ENCODE measurements around the gene PRXL2A.
"Not testable (repeated sequence)": the region's sequence is repeated elsewhere in the genome, so short reads cannot be mapped to it uniquely, and the experiment has no call there.

Gene PRXL2A

DNA sequence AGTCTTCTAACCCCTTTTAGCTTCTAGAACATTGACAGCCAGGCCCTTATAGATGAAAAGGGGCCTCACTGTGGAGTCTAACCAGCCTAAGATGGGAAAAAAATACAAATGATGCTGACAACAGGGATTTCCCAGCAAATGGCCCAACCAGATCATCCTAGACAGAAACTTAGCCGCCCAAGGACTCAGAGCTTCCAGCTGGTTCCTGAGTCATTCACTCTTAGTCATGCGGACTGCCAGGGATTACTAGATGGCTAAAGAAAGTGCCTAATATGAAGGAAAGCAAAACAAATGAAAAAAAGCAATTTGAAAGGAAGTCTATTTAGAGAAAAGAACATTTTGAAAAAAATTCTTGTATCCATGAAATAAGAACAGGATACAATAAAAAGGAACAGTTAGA is 69.5 kb downstream of the PRXL2A start:
- no peak for DNase-seq

GRCh38 chr10:80480373-80480772 is 72.0 kb downstream of the PRXL2A start:
- not testable (repeated sequence) for DNase-seq

- DNase-seq = no peak
These were observed 72.5 kb downstream of the PRXL2A start for GRCh38 chr10:80480852-80481251.

GRCh38 chr10:80484243-80484642 is 75.9 kb downstream of the PRXL2A start:
- no peak for DNase-seq

GRCh38 chr10:80484676-80485075 is 76.3 kb downstream of the PRXL2A start:
- no peak for DNase-seq

GRCh38 chr10:80485076-80485945 is 77.0 kb downstream of the PRXL2A start:
- no peak for DNase-seq

GRCh38 chr10:80485946-80486764 is 77.8 kb downstream of the PRXL2A start:
- DNase-seq = no peak
